ENCODE results near the gene COPG1.
A peak's percentile ranks its signal among the peaks of the same experiment; 100 is the strongest.

The COPG1 gene

GRCh38 chr3:129295286-129295685 lies 45.9 kb downstream of the COPG1 start:
- Histone ChIP-seq H3K27me3 (replicated peaks; ENCODE audit: control insufficient read depth, insufficient read depth, low read length, poor library complexity, severe bottlenecking) (no peaks in the 10 kb centered on the region), H3K27ac (ENCODE audit: insufficient read depth, low read length, poor library complexity, severe bottlenecking) (no peak overlapping the region), H3K4me1 (ENCODE audit: control insufficient read depth, insufficient read depth, low read length, poor library complexity, severe bottlenecking) (no peaks in the 10 kb centered on the region), H3K4me3 (ENCODE audit: insufficient read depth, low read depth, low read length, poor library complexity, severe bottlenecking) (no peak overlapping the region), H3K36me3 (ENCODE audit: control insufficient read depth, insufficient read depth, low read length) (peaks cover 45% of the 10 kb centered on the region), H3K9me3 (ENCODE audit: control insufficient read depth, low read length) (no peaks in the 10 kb centered on the region)
- no peak for DNase-seq

GRCh38 chr3:129304146-129304961 lies 54.9 kb downstream of the COPG1 start:
- H3K27me3 ChIP-seq (replicated peaks; ENCODE audit: control insufficient read depth, insufficient read depth, low read length, poor library complexity, severe bottlenecking): no peaks in the 10 kb centered on the region
- DNase-seq: no peak
- H3K9me3 ChIP-seq (ENCODE audit: control insufficient read depth, low read length): no peaks in the 10 kb centered on the region
- H3K4me3 ChIP-seq (ENCODE audit: insufficient read depth, low read depth, low read length, poor library complexity, severe bottlenecking): no peak overlapping the region
- H3K36me3 ChIP-seq (ENCODE audit: control insufficient read depth, insufficient read depth, low read length): peaks cover 36% of the 10 kb centered on the region
- H3K4me1 ChIP-seq (ENCODE audit: control insufficient read depth, insufficient read depth, low read length, poor library complexity, severe bottlenecking): no peaks in the 10 kb centered on the region
- no peak overlapping the region for H3K27ac ChIP-seq (ENCODE audit: insufficient read depth, low read length, poor library complexity, severe bottlenecking)

GRCh38 chr3:129304962-129305222 lies 55.5 kb downstream of the COPG1 start:
- Histone ChIP-seq H3K27ac (ENCODE audit: insufficient read depth, low read length, poor library complexity, severe bottlenecking) (no peak overlapping the region), H3K4me3 (ENCODE audit: insufficient read depth, low read depth, low read length, poor library complexity, severe bottlenecking) (no peak overlapping the region), H3K27me3 (replicated peaks; ENCODE audit: control insufficient read depth, insufficient read depth, low read length, poor library complexity, severe bottlenecking) (no peaks in the 10 kb centered on the region), H3K9me3 (ENCODE audit: control insufficient read depth, low read length) (no peaks in the 10 kb centered on the region), H3K36me3 (ENCODE audit: control insufficient read depth, insufficient read depth, low read length) (peaks cover 36% of the 10 kb centered on the region), H3K4me1 (ENCODE audit: control insufficient read depth, insufficient read depth, low read length, poor library complexity, severe bottlenecking) (no peaks in the 10 kb centered on the region)
- no peak for DNase-seq

GRCh38 chr3:129305592-129306091 lies 56.2 kb downstream of the COPG1 start:
- no peak overlapping the region for H3K27ac ChIP-seq (ENCODE audit: insufficient read depth, low read length, poor library complexity, severe bottlenecking)
- peak in 1 of 3 donors; percentile 27 for DNase-seq
- no peaks in the 10 kb centered on the region for H3K9me3 ChIP-seq (ENCODE audit: control insufficient read depth, low read length)
- no peak overlapping the region for H3K4me3 ChIP-seq (ENCODE audit: insufficient read depth, low read depth, low read length, poor library complexity, severe bottlenecking)
- H3K36me3 ChIP-seq (ENCODE audit: control insufficient read depth, insufficient read depth, low read length): peaks cover 31% of the 10 kb centered on the region
- H3K4me1 ChIP-seq (ENCODE audit: control insufficient read depth, insufficient read depth, low read length, poor library complexity, severe bottlenecking): no peaks in the 10 kb centered on the region
- H3K27me3 ChIP-seq (replicated peaks; ENCODE audit: control insufficient read depth, insufficient read depth, low read length, poor library complexity, severe bottlenecking): no peaks in the 10 kb centered on the region

- Histone ChIP-seq H3K4me3 (ENCODE audit: insufficient read depth, low read depth, low read length, poor library complexity, severe bottlenecking) (no peak overlapping the region), H3K9me3 (ENCODE audit: control insufficient read depth, low read length) (no peaks in the 10 kb centered on the region), H3K27me3 (replicated peaks; ENCODE audit: control insufficient read depth, insufficient read depth, low read length, poor library complexity, severe bottlenecking) (no peaks in the 10 kb centered on the region), H3K27ac (ENCODE audit: insufficient read depth, low read length, poor library complexity, severe bottlenecking) (no peak overlapping the region), H3K36me3 (ENCODE audit: control insufficient read depth, insufficient read depth, low read length) (peaks cover 16% of the 10 kb centered on the region), H3K4me1 (ENCODE audit: control insufficient read depth, insufficient read depth, low read length, poor library complexity, severe bottlenecking) (peaks cover 3% of the 10 kb centered on the region)
- DNase-seq: no peak
Measured at GRCh38 chr3:129308636-129309035, 59.2 kb downstream of the COPG1 start.

GRCh38 chr3:129310111-129311011 lies 61.0 kb downstream of the COPG1 start:
- Histone ChIP-seq H3K36me3 (ENCODE audit: control insufficient read depth, insufficient read depth, low read length) (peaks cover 5% of the 10 kb centered on the region), H3K4me3 (ENCODE audit: insufficient read depth, low read depth, low read length, poor library complexity, severe bottlenecking) (no peak overlapping the region), H3K27me3 (replicated peaks; ENCODE audit: control insufficient read depth, insufficient read depth, low read length, poor library complexity, severe bottlenecking) (no peaks in the 10 kb centered on the region), H3K4me1 (ENCODE audit: control insufficient read depth, insufficient read depth, low read length, poor library complexity, severe bottlenecking) (peaks cover 10% of the 10 kb centered on the region), H3K9me3 (ENCODE audit: control insufficient read depth, low read length) (no peaks in the 10 kb centered on the region), H3K27ac (ENCODE audit: insufficient read depth, low read length, poor library complexity, severe bottlenecking) (no peak overlapping the region)
- DNase-seq: no peak

- Histone ChIP-seq H3K4me3 (ENCODE audit: insufficient read depth, low read depth, low read length, poor library complexity, severe bottlenecking) (no peak overlapping the region), H3K4me1 (ENCODE audit: control insufficient read depth, insufficient read depth, low read length, poor library complexity, severe bottlenecking) (peaks cover 10% of the 10 kb centered on the region), H3K27me3 (replicated peaks; ENCODE audit: control insufficient read depth, insufficient read depth, low read length, poor library complexity, severe bottlenecking) (no peaks in the 10 kb centered on the region), H3K9me3 (ENCODE audit: control insufficient read depth, low read length) (no peaks in the 10 kb centered on the region), H3K36me3 (ENCODE audit: control insufficient read depth, insufficient read depth, low read length) (no peaks in the 10 kb centered on the region), H3K27ac (ENCODE audit: insufficient read depth, low read length, poor library complexity, severe bottlenecking) (no peak overlapping the region)
- no peak for DNase-seq
Measured at GRCh38 chr3:129311054-129311902, 61.9 kb downstream of the COPG1 start.

GRCh38 chr3:129312021-129312639 lies 62.7 kb downstream of the COPG1 start:
- no peaks in the 10 kb centered on the region for H3K9me3 ChIP-seq (ENCODE audit: control insufficient read depth, low read length)
- DNase-seq: no peak
- peak overlapping the region; percentile 1 for H3K27ac ChIP-seq (ENCODE audit: insufficient read depth, low read length, poor library complexity, severe bottlenecking)
- no peaks in the 10 kb centered on the region for H3K36me3 ChIP-seq (ENCODE audit: control insufficient read depth, insufficient read depth, low read length)
- no peaks in the 10 kb centered on the region for H3K27me3 ChIP-seq (replicated peaks; ENCODE audit: control insufficient read depth, insufficient read depth, low read length, poor library complexity, severe bottlenecking)
- no peak overlapping the region for H3K4me3 ChIP-seq (ENCODE audit: insufficient read depth, low read depth, low read length, poor library complexity, severe bottlenecking)
- peaks cover 14% of the 10 kb centered on the region for H3K4me1 ChIP-seq (ENCODE audit: control insufficient read depth, insufficient read depth, low read length, poor library complexity, severe bottlenecking)

GRCh38 chr3:129312671-129313414 lies 63.4 kb downstream of the COPG1 start:
- Histone ChIP-seq H3K27ac (ENCODE audit: insufficient read depth, low read length, poor library complexity, severe bottlenecking) (peak overlapping the region; percentile 14), H3K27me3 (replicated peaks; ENCODE audit: control insufficient read depth, insufficient read depth, low read length, poor library complexity, severe bottlenecking) (no peaks in the 10 kb centered on the region), H3K4me1 (ENCODE audit: control insufficient read depth, insufficient read depth, low read length, poor library complexity, severe bottlenecking) (peaks cover 16% of the 10 kb centered on the region), H3K36me3 (ENCODE audit: control insufficient read depth, insufficient read depth, low read length) (no peaks in the 10 kb centered on the region), H3K9me3 (ENCODE audit: control insufficient read depth, low read length) (no peaks in the 10 kb centered on the region), H3K4me3 (ENCODE audit: insufficient read depth, low read depth, low read length, poor library complexity, severe bottlenecking) (no peak overlapping the region)
- no peak for DNase-seq
